ENCODE measurements around the gene MKKS.

The MKKS gene

DNA sequence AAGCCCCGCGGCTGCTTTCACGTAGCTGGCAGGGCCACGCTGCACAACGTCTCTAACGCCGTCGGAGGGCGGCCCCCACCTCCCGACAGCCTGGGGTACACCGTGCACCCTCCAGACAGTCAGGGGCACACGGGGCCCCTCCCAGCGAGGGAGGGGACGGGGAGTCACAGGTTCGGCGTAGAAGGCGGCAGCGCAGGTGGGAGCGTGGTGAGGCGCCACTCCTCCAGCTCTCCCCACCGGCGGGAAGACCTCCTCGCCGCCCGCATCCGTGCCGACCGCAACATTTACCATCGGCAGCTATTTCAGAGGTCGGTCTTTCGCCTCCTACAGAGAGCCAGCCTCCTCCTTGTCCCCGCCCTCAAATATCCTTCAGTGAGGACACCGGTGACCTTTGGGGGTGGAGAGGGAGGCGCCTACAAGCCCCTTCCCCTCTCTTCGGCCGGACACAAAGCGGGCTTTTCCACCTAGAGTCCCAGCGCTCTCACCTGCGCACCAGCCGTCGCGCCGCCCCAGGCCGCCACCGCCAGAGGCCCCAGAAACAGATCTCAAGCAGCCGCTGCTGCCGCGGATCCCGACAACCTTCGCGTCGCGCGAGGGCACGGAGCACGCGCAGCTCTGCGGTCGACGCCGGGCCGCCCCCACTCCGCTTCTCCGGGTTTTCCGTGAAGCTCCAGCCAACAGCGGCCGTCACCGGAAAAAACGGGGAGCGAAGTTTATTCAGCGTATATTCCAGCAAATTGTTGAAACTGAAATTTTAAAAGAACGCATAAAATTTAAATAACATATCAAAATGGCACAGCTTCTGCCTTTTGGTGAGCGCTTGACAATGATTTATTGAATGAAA is at the start of gene MKKS:
Gene MKKS, minus strand, starts transcription at position 600 of the 844 bp plus-strand sequence. CDS start 20,708 bp downstream, outside the sequence.
- DNase-seq: peak; percentile 93

GRCh38 chr20:10483691-10484090 is 49.7 kb upstream of the MKKS start:
- DNase-seq: no peak

DNA sequence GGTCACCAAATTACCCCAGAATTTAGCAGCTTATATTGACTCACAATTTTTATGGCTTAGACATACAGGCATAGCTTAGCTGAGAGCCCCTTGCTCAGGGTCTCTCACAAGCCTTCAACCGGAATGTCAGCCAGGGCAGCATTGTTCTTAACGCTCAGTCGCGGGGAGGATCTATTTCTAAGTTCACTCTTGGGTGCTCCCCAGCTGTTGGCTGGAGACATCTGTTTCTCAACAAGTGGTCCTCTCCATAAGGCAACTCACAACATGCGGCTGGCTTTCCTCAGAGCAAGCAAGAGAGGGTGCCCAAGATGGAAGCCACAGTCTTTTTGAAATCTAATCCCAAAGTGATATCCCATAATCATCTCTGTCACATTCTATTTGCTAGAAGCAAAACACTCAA is 47.7 kb upstream of the MKKS start:
- no peak for DNase-seq

DNA sequence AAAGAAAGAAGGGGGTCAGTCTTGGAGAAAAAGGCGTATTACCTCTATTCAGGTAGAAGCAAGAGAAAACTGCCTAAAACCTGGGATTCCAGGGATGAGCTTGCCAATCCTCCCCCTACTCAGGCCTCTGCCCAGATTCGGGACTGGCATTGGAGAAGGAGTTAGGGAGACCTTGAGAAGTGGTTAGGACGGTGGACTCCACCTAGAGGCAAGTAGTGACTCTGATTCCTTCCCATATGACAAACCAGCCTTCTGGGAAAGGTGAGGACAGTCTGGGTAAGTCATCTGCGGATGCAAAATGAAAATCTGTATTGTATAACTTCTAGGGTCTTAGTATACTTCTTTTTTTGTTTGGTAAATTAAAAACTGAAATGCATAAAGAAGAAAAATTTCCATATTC is 44.9 kb upstream of the MKKS start:
- DNase-seq: no peak

- no peak for DNase-seq
These were observed 44.2 kb upstream of the MKKS start for GRCh38 chr20:10478205-10478604.

GRCh38 chr20:10476319-10476724 is 42.3 kb upstream of the MKKS start:
- DNase-seq: peak; percentile 45

GRCh38 chr20:10475225-10475624 is 41.2 kb upstream of the MKKS start:
- no peak for DNase-seq

- no peak for DNase-seq
These were observed 40.7 kb upstream of the MKKS start for GRCh38 chr20:10474606-10475184.

GRCh38 chr20:10472871-10473270 is 38.8 kb upstream of the MKKS start:
- DNase-seq: no peak

GRCh38 chr20:10470276-10470675 is 36.3 kb upstream of the MKKS start:
- no peak for DNase-seq

DNA sequence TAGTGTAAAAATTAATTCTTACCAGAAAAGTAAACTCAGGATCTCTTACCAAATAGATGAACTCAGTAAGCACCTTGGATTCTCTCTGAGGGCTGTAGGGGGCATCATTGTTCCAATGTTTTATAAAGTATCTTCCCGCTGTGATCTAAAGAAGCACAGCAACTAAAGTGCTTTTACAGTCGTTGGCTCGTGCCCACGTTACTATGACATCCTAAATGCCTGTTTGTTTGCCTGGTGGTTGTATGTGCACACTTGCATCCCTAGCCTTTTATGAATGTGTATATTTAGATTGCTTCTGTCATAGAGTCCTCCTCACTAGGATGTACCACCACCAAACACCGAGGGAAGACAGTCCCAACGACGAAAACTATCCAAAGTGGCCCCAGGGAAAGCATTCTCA is 35.6 kb upstream of the MKKS start:
- DNase-seq: peak; percentile 79

DNA sequence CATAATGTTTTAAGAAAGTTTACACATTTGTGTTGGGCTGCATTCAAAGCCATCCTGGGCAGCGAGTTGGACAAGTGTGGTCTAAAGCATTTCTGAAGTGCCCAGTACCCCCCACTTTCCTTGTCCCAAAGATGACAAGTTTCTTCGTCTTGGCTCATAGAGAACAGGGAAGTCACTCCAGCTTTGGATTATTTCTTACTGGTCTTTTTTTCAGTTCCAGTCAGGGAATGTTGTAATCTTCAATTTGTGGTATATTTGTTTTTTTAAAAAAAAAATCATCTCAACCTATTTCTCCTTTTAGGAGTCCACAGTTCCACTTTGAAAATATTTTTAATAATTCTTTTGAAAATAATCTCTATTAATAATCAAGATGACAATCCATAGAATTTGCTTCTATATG is 35.0 kb upstream of the MKKS start:
- DNase-seq: no peak

DNA sequence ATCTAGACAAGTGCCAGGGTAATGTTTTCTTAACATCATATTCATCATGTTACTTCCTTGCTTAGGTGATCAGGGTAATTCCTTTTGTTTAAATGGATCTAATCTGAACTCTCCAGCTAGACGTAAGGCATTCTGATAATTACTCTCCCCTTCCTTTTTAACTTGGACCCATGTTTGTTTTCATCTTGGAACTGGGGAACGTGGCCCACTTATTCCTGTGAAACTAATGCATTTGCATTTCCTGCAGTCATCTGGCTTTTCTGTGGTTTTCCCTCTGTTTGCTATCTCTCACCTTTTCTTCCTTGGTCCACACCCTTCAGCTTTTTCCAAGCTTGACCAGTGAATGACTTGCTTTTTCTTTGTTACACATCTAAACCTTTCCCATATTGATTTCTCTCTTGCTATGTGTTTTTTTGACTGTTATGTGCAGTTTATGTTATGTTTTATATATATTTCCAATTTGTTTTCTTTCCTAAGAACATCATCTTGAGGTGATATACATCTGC is 34.4 kb upstream of the MKKS start:
- DNase-seq: no peak

DNA sequence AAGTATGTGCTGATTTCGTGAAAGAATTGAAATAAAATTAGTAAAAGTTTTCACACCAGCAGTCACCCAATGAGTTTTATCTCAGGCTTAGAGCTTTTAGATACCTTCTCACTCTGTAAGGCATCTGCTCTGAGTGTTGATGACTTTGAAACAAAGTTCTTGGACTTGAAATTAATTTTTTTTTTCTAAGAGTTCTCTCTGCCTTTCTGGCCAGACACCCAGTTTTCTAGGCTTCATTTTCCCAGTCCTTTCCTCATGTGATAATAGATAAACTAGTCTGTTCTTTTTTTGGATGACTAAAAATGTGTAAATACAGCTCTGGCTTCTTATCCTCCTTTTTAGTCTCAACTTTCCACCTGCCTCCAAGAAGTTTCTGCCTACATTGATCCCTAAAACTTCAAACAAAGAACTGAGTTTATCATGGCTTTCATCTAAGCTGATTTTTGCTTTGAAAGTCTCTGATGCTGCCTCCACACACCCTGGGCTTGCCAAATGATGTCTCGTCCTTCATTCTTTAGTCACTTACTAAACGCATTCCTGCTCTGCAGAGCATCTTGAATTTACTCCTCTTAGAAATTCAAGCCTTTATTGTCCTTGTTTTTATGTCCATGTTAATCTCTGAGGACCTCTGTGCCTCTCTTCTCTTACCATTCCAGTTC is 33.8 kb upstream of the MKKS start:
- DNase-seq: no peak

DNA sequence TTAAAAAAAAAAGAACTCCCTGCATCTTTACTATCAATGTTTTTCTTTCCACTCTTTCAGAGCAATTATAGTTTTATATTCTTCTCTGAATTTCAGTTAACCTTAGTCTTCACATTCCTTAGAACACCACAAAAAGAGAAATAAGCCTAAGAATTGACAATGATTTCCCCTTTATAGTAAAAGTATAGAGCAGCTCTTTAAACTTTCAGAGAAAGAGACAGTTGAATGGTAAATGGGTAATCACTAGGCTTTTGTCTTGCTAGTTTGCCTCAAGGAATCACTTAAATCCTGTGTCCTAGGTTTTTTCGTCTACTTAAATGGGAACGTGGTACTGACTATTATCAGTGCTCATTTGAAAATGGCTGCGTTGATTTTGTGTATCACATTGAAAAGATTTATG is 32.8 kb upstream of the MKKS start:
- DNase-seq: no peak

DNA sequence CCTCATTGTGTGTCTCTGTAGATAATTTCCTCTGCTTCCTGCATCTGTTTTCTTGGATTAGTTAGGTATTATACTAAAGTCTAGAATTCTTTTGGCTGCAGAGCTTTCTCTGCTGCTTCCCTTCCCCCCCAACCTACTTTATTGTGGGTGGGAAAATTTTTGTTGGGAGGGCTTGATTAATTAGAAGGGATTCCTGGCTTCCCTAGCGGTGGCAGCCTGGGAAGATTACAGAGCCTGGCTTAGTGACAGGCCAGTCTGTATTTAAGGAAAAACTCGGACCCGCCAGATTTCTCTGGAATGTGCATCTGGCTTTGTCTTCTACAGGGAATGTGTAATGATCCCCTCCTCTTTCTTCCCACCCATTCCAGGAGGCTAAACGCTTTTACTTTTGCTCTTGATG is 32.3 kb upstream of the MKKS start:
- DNase-seq: peak; percentile 75

DNA sequence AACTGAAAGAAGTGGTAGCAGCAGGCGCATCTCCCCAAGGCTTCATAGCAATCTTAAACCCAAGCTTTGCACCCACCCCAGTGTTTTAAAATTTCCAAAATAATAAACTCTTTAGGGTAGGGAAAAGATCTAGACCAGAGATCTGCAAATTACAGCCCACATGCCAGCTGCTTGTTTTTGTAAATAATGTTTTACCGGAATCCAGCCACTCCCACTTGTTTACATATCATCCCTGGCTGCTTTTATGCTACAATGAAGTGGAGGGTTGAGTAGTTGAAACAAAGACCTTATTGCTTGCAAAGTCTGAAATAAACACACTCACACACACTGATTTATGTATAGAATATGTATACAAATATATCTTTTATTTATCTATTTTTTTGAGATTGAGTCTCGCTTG is 31.1 kb upstream of the MKKS start:
- no peak for DNase-seq

- no peak for DNase-seq
These were observed 29.6 kb upstream of the MKKS start for GRCh38 chr20:10463622-10464021.

DNA sequence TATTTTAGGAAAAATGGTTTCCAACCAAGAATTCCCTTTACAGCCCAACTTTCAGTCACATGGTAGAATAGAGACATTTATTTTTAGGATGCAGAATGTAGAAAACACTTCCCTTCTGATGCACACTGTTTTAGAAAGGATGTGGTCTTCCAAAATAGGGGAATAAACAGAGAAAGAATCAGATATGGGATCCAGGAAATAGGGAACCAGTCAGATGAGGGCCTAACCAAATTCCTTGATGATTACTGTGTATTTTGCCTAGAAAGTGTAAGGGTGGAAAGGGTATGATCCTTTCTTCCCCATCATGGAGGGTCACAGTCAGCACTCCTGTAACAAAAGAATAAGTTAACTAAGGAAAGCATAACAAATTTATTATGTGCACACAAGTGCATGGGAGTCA is 28.5 kb upstream of the MKKS start:
- peak; percentile 21 for DNase-seq

DNA sequence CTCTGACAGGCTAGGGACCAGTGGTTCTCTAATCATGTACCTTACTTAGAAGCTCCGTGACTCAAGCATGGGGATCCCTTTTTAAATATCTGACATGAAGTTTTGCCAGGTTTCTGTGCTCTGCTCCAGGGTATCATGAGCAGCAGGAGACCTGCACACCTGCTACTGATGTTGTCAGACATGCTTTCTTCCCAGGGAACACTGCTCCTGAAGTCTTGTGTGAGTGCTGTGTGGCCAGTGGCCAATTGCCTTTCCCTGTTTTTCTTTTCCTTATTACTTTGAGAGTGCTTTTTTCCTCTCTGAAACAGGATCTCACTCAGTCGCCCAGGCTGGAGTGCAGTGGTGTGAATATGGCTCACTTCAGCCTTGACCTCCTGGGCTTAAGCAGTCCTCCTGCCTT is 27.5 kb upstream of the MKKS start:
- DNase-seq: no peak

- no peak for DNase-seq
These were observed 20.2 kb upstream of the MKKS start for GRCh38 chr20:10454151-10454750.

DNA sequence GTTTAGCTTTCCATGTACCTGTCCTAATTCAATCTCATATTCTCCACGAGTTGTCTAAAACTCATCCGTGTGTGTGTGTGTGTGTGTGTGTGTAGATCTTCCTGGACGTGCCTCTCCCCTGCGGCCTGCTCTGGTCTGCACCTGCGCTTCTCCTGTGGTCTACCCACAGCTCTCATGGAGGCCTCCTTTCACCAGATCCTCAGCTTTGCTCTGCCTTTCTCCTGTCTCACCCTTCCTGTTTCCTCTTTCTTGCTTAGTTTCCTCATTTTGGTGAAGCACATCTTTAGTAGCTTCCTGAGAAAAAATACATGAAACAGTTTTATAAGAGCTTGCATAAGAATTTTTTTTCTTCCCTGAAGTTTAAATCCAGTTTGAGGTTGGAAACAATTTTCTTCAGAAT is 19.2 kb upstream of the MKKS start:
- DNase-seq: no peak

- no peak for DNase-seq
These were observed 15.2 kb upstream of the MKKS start for GRCh38 chr20:10449270-10449669.
